Thoracic aorta (tissue), 2 donors: ENCODE data around the gene TMEM156. TPM values are rescaled to one million over a fixed set of nuclear protein-coding genes. Genes with fewer than 3 reads are reported as not detected.

Experiments used
- ATAC-seq: fragments of 150-250 bp; one replicate; pipeline ENCODE4 v1.8.0; 2017; ENCODE audit warnings: low read depth; ENCODE audit not compliant: insufficient number of reproducible peaks, low FRiP score
- DNase-seq: peaks from one replicate; pipeline ENCODE4 v3.0.0-alpha.2; 2020; ENCODE audit warnings: low spot score
- H3K27ac ChIP-seq, 2 donors: fragments of 200-600 bp; sonication (generic); 1 replicate in 1 of 2; 2 replicates in 1 of 2; pipeline ENCODE4 v1.5.1; 2016; ENCODE audit warnings: mild to moderate bottlenecking in 2 of 2, moderate library complexity in 2 of 2
- H3K27me3 ChIP-seq: fragments of 200-600 bp; sonication (generic); replicated peaks from 2 replicates; pipeline ENCODE4 v1.6.0; 2016; ENCODE audit warnings: mild to moderate bottlenecking; ENCODE audit not compliant: insufficient read depth
- H3K36me3 ChIP-seq: fragments of 200-600 bp; sonication (generic); one replicate; pipeline ENCODE4 v1.5.1; 2016
- H3K4me1 ChIP-seq, 2 donors: fragments of 200-600 bp; sonication (generic); 1 replicate in 1 of 2; 2 replicates in 1 of 2; pipeline versions ENCODE4 v1.5.1 to v1.6.0; 2016; ENCODE audit warnings: low read depth in 2 of 2, mild to moderate bottlenecking in 1 of 2; ENCODE audit not compliant: control insufficient read depth in 1 of 2
- H3K4me3 ChIP-seq: fragments of 200-600 bp; sonication (generic); 2 replicates; pipeline ENCODE4 v1.5.1; 2016; ENCODE audit warnings: mild to moderate bottlenecking
- H3K9me3 ChIP-seq: fragments of 200-600 bp; sonication (generic); 2 replicates; pipeline ENCODE4 v1.5.1; 2016
- total RNA-seq, 2 donors: library from RNA; depleted of rRNA; stranded (reverse); fragments of >200 nt; gene quantifications; one replicate each; pipeline versions ENCODE4 v1.1.0 to v1.2.3, GENCODE V29; 2016
- TF ChIP-seq, protein P1 (sequence below): fragments of 200-600 bp; sonication (generic); IDR thresholded peaks from one replicate; pipeline ENCODE4 v1.5.1; 2019; ENCODE audit warnings: antibody characterized with exemption

TMEM156 gene
- total RNA-seq, 2 donors from 2014 or later, result not detected

DNA sequence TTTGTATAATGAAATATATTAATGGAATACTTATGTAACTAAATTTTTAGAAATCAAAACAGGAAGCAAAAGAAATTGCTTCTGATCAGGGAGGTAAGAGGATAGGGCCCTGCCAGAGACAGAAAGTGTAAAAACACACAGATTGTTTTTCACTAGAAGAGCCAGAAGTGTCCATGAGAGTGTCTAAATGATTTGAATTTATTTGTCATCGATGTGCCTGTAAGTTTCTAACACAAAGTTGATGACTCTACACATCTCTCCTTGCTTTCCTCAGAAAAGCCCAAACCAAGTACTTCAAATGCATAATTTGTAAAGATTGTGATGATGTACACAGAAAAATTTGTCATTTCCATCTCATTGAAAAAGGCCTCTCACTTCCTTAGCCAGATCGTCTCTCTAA, 80.6 kb downstream of the TMEM156 start:
- DNase-seq (no peak), ATAC-seq (no peak)
- TF ChIP-seq, protein P1, sequence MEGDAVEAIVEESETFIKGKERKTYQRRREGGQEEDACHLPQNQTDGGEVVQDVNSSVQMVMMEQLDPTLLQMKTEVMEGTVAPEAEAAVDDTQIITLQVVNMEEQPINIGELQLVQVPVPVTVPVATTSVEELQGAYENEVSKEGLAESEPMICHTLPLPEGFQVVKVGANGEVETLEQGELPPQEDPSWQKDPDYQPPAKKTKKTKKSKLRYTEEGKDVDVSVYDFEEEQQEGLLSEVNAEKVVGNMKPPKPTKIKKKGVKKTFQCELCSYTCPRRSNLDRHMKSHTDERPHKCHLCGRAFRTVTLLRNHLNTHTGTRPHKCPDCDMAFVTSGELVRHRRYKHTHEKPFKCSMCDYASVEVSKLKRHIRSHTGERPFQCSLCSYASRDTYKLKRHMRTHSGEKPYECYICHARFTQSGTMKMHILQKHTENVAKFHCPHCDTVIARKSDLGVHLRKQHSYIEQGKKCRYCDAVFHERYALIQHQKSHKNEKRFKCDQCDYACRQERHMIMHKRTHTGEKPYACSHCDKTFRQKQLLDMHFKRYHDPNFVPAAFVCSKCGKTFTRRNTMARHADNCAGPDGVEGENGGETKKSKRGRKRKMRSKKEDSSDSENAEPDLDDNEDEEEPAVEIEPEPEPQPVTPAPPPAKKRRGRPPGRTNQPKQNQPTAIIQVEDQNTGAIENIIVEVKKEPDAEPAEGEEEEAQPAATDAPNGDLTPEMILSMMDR, result no peak
- Histone ChIP-seq H3K9me3 (no peaks in the 10 kb centered on the region), H3K27me3 (no peaks in the 10 kb centered on the region), H3K27ac (no peak overlapping the region), H3K4me3 (no peak overlapping the region), H3K36me3 (no peaks in the 10 kb centered on the region), H3K4me1 (no peaks in the 10 kb centered on the region)

DNA sequence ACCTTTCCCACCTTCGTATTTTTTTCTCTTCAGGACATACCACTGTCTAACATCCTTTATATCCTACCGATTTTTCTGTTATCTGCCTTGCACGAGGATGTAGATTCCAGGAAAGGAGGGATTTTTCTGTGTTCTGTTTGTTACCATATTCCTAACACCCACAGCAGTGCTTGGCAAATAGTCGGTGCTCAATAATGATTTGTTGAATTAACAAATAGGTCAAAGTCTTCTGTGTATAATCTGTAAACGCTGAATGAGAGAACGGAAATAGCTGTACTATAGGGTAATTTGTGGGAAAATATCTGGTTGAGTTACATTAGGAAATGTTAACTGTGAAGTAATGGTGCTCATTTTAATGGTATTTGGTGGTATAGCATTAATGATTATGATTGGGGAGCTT, 81.5 kb downstream of the TMEM156 start:
- ATAC-seq, result no peak
- no peaks in the 10 kb centered on the region for H3K36me3 ChIP-seq
- no peak for DNase-seq
- no peaks in the 10 kb centered on the region for H3K27me3 ChIP-seq
- no peaks in the 10 kb centered on the region for H3K4me1 ChIP-seq
- H3K4me3 ChIP-seq, result no peak overlapping the region
- no peak overlapping the region for H3K27ac ChIP-seq
- H3K9me3 ChIP-seq, result no peaks in the 10 kb centered on the region
- TF ChIP-seq, protein P1, result no peak

DNA sequence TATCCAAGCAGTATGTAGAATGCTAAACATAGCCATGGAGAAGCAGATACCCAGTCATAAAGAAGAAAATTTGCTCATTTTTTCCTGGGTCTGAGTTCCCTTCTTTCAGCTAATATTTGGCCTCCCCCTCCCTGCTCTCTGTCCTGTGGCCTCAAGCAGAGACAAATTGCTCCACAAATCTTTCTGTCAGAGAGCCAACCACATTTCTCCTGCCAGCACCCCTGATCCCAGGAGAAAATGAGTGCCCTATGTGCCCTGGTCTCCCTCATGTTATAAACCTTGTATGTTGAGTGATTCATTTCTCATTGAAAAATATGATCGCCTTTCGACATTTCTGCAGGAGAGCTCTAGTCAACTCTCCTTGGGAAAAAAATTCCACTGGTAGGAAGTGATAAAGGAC, 82.0 kb downstream of the TMEM156 start:
- Histone ChIP-seq H3K27ac (no peak overlapping the region), H3K9me3 (no peaks in the 10 kb centered on the region), H3K4me1 (no peaks in the 10 kb centered on the region), H3K27me3 (no peaks in the 10 kb centered on the region), H3K36me3 (no peaks in the 10 kb centered on the region), H3K4me3 (no peak overlapping the region)
- ATAC-seq (no peak), DNase-seq (no peak)
- TF ChIP-seq, protein P1, result no peak

DNA sequence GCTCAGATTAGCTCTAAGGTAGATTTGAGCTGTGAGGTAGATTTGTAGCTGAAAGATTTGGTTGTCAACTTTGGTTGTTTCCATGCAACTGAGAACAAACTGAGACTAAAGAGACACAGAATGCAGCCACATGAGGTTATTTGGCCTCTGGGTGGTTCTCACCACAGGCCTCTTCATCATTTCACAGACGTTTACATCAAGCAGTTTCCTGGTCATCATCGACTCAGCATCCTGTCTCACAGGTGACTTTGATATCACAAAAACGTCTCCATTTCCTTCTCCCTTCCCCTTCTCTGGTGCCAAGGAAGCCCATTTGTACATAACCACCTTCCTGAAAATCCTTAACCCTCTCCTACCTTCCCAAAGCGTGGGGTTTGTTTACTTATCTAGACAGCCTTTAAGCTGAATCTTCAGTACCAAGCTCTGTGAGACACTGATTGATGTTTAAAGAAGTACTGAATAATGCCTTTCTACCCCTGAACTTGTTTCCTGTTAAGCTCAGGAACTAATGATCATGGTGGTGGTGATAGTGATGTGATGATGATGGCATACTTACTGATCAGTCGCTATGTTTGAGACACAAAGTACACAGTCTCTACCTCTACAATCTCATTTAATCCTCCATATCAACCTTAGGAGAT, 82.7 kb downstream of the TMEM156 start:
- Histone ChIP-seq H3K27ac (no peak overlapping the region), H3K36me3 (no peaks in the 10 kb centered on the region), H3K4me1 (no peaks in the 10 kb centered on the region), H3K4me3 (no peak overlapping the region), H3K9me3 (no peaks in the 10 kb centered on the region), H3K27me3 (no peaks in the 10 kb centered on the region)
- DNase-seq, result no peak
- ATAC-seq, result no peak
- TF ChIP-seq, protein P1, result no peak

DNA sequence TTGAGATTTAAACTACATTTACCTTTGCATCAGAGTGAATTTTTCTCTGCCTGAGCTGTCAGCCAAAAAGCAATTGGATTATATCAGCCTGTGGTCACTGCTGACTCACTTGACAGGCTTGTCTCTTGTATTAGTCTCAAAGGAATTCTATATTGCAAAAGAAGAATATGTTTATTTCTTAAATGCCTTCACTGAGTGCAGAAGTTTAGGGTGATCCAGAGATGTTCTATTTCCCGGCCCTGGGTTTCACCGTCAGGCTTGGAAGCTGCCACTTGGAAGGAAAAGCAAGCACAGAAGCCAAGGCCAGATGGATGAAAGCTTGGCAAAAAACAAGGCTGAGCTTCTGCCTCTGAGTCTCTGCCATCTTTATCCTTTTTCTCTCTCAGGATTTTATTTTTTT, 83.7 kb downstream of the TMEM156 start:
- H3K4me3 ChIP-seq, result no peak overlapping the region
- TF ChIP-seq, protein P1, result no peak
- H3K9me3 ChIP-seq, result no peaks in the 10 kb centered on the region
- DNase-seq (no peak), ATAC-seq (no peak)
- H3K4me1 ChIP-seq, result no peaks in the 10 kb centered on the region
- no peaks in the 10 kb centered on the region for H3K36me3 ChIP-seq
- no peaks in the 10 kb centered on the region for H3K27me3 ChIP-seq
- no peak overlapping the region for H3K27ac ChIP-seq
